HepG2 (cell line): Measurements from ENCODE around the gene C9orf85. TPM values are rescaled to one million over a fixed set of nuclear protein-coding genes. Genes with fewer than 3 reads are reported as not detected.
"Not testable (repeated sequence)": the region's sequence is repeated elsewhere in the genome, so short reads cannot be mapped to it uniquely, and the experiment has no call there.

Experiments used
- ATAC-seq: fragments of 200-7000 bp; cut with Tn5 transposase; 3 replicates; pipeline ENCODE4 v1.9.1; 2020; ENCODE audit warnings: mild to moderate bottlenecking, moderate library complexity
- BruUV-seq: library from RNA; stranded (reverse); fragments of 400-500 nt; replicated peaks from 2 replicates; lab custom pipeline; 2021; lab: Mats Ljungman, UMichigan
- CTCF ChIA-PET: fragments of 300-600 bp; formaldehyde crosslinking; extraction: SDS; loops from one replicate; lab custom pipeline; 2021; ENCODE audit warnings: low total read pairs, inconsistent platforms, low intra/inter-chr PET ratio; lab: Yijun Ruan, JAX
- POLR2A ChIA-PET: fragments of 350-600 bp; sonication (Branson Sonifier 250); formaldehyde crosslinking; loops from one replicate; lab custom pipeline; 2020; ENCODE audit warnings: antibody characterized with exemption, inconsistent platforms; lab: Yijun Ruan, JAX
- DNase-seq: peaks from one replicate; pipeline ENCODE4 v3.0.0-alpha.2; 2015; ENCODE audit warnings: low spot score
- FAIRE-seq: peaks from 3 replicates; lab custom pipeline; 2011; peaks lifted over from hg19 to GRCh38; lab: Jason Lieb, UNC
- H2AFZ ChIP-seq: one replicate; pipeline ENCODE4 v1.6.1; 2011; ENCODE audit warnings: low read length, inconsistent platforms
- H3K27ac ChIP-seq: fragments of 300-600 bp; 3 replicates; pipeline ENCODE4 v1.8.0; 2011; ENCODE audit warnings: mixed run types, mild to moderate bottlenecking, mixed read lengths, low read length, inconsistent platforms; ENCODE audit not compliant: insufficient read depth; ENCODE audit errors: extremely low read length
- H3K27me3 ChIP-seq, 2 experiments: fragments of 200-600 bp in 1 of 2; 2 replicates in 1 of 2; 3 replicates in 1 of 2; pipeline versions ENCODE4 v1.6.0 to v1.8.0; 2011; ENCODE audit warnings: low read length in 2 of 2, mild to moderate bottlenecking in 2 of 2, moderate library complexity in 2 of 2, inconsistent platforms in 1 of 2; ENCODE audit not compliant: insufficient read depth in 2 of 2, control insufficient read depth in 1 of 2
- H3K36me3 ChIP-seq, 2 experiments: fragments of 200-600 bp in 1 of 2; replicated peaks in 1 of 2; 2 replicates in 1 of 2; 3 replicates in 1 of 2; pipeline versions ENCODE4 v1.5.1 to v1.8.0; 2011; ENCODE audit warnings: low read length in 2 of 2, inconsistent platforms in 1 of 2; ENCODE audit not compliant: insufficient read depth in 2 of 2, control insufficient read depth in 1 of 2
- H3K4me1 ChIP-seq: 2 replicates; pipeline ENCODE4 v1.5.1; 2012; ENCODE audit warnings: low read length, inconsistent platforms; ENCODE audit not compliant: insufficient read depth
- H3K4me2 ChIP-seq: 2 replicates; pipeline ENCODE4 v1.6.0; 2011; ENCODE audit warnings: low read depth, low read length, inconsistent platforms
- H3K4me3 ChIP-seq, 3 experiments: fragments of 200-600 bp in 1 of 3; sonication (generic), shearing (Covaris generic) in 1 of 3; replicated peaks in 1 of 3; 2 replicates each; pipeline ENCODE4 v1.5.1; 2011 to 2016; ENCODE audit warnings: low read length in 3 of 3, inconsistent platforms in 2 of 3, low read depth in 2 of 3, mild to moderate bottlenecking in 2 of 3, control low read depth in 1 of 3, mixed read lengths in 1 of 3; ENCODE audit not compliant: insufficient read depth in 1 of 3
- H3K79me2 ChIP-seq: one replicate; pipeline ENCODE4 v1.6.1; 2011; ENCODE audit warnings: low read length, inconsistent platforms; ENCODE audit not compliant: insufficient read depth
- H3K9ac ChIP-seq: 2 replicates; pipeline ENCODE4 v1.6.0; 2011; ENCODE audit warnings: mild to moderate bottlenecking, low read depth, low read length, inconsistent platforms; ENCODE audit not compliant: insufficient read depth
- H3K9me3 ChIP-seq: 2 replicates; pipeline ENCODE4 v1.5.1; 2012; ENCODE audit warnings: mild to moderate bottlenecking, low read length
- H4K20me1 ChIP-seq: 2 replicates; pipeline ENCODE4 v1.6.0; 2011; ENCODE audit warnings: inconsistent platforms, mild to moderate bottlenecking, low read length, moderate library complexity; ENCODE audit not compliant: insufficient read depth
- FOXA3 ChIP-seq: IDR thresholded peaks from 2 replicates; pipeline ENCODE4 v1.6.1; 2016; ENCODE audit warnings: missing genetic modification reagents, missing compliant biosample characterization
- GATAD2A ChIP-seq: IDR thresholded peaks from 2 replicates; pipeline ENCODE4 v1.6.1; 2016
- LCORL ChIP-seq, 2 experiments: fragments of 450-650 bp in 1 of 2; sonication (generic) in 1 of 2; formaldehyde crosslinking in 1 of 2; IDR thresholded peaks; 2 replicates each; pipeline versions ENCODE4 v1.5.0 to v1.6.1; 2017 to 2020; ENCODE audit warnings: antibody characterized with exemption in 1 of 2, missing genetic modification reagents in 1 of 2
- MNT ChIP-seq: fragments of 450-650 bp; IDR thresholded peaks from 2 replicates; pipeline ENCODE4 v1.6.1; 2016
- POGZ ChIP-seq: sonication (generic); formaldehyde crosslinking; IDR thresholded peaks from 2 replicates; pipeline ENCODE4 v1.4.0; 2020; ENCODE audit warnings: mild to moderate bottlenecking, missing genetic modification reagents
- RAD51 ChIP-seq: fragments of 450-650 bp; IDR thresholded peaks from 2 replicates; pipeline ENCODE4 v1.6.1; 2016; ENCODE audit warnings: borderline replicate concordance
- SAP130 ChIP-seq: IDR thresholded peaks from 2 replicates; pipeline ENCODE4 v1.6.1; 2016; ENCODE audit warnings: low read depth
- SOX5 ChIP-seq: IDR thresholded peaks from 2 replicates; pipeline ENCODE4 v1.6.1; 2016; ENCODE audit warnings: borderline replicate concordance
- TBP ChIP-seq: sonication (generic); formaldehyde crosslinking; IDR thresholded peaks from 2 replicates; pipeline ENCODE4 v1.5.0; 2020; ENCODE audit warnings: missing genetic modification reagents
- ZNF275 ChIP-seq: sonication (generic); formaldehyde crosslinking; IDR thresholded peaks from 2 replicates; pipeline ENCODE4 v1.8.0; 2022; ENCODE audit warnings: missing genetic modification reagents, mild to moderate bottlenecking, inconsistent platforms, borderline replicate concordance
- WGBS: methylation state at CpG from one replicate; pipeline ENCODE4 v1.1.6; 2017; ENCODE audit warnings: low lambda C conversion rate; 5-methylcytosine and 5-hydroxymethylcytosine counted together
- in situ Hi-C: cut with HindIII; loops from 2 replicates; pipeline ENCODE4 v1.10.0; 2017; ENCODE audit warnings: low pct_unique_long_range_greater_than_20kb; ENCODE audit not compliant: extremely low pct_ligation_motif_present
- intact Hi-C: fragments of 100-400 bp; cut with micrococcal nuclease; formaldehyde crosslinking; loops from one replicate; pipeline ENCODE4 v1.10.0; 2022; ENCODE audit not compliant: unreplicated experiment
- polyA plus RNA-seq, 8 experiments: library from polyadenylated mRNA; depleted of rRNA in 3 of 8; stranded (reverse) in 7 of 8; unstranded in 1 of 8; fragments of >200 nt; fragmentation: Illumina TruSeq in 4 of 8; extraction: Trizol in 4 of 8; gene quantifications; 2 replicates each; pipeline versions ENCODE4 v1.2.1 to v1.2.3, GENCODE V29; 2011 to 2016; ENCODE audit warnings: low read depth in 4 of 8, missing spikeins in 1 of 8, mixed read lengths in 1 of 8; ENCODE audit not compliant: insufficient read depth in 1 of 8
- total RNA-seq, 5 experiments: library from RNA; depleted of rRNA; stranded (reverse); fragments of >200 nt; fragmentation: Illumina TruSeq; extraction: Trizol; gene quantifications; 2 replicates each; pipeline ENCODE4 v1.2.3, GENCODE V29; 2016; ENCODE audit warnings: low read depth in 1 of 5
- TF ChIP-seq, protein P1 (sequence below): sonication (generic); formaldehyde crosslinking; IDR thresholded peaks from 2 replicates; pipeline ENCODE4 v1.4.0; 2020; ENCODE audit warnings: missing genetic modification reagents

The C9orf85 gene
- total and polyA plus RNA-seq, 2 of the 13 experiments (the other 11 are each of a cell fraction or from before 2014, with no cell fraction given) = 9.9 to 13.9 TPM

DNA sequence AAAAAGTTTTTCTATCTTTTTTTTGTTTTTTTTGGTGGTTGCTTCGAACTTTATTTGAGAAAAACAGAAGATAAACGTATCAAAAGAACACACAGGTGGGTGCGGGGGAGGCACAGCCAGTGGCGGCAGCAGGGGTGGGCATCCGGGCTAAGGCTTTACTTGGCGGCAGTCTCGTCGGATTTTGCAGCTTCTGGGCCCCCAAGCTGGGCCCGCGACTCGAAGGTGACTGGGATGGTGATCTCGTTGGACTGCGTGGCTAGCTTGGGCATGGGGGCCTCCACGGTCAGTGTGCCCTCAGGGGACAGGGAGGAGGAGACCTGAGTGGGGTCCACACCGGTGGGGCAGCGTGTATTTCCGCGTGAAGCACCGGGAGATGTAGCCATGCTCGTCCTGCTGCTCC is 96.3 kb downstream of the C9orf85 start:
- in situ Hi-C loops, intact Hi-C loops, H3K9me3 ChIP-seq, CTCF ChIA-PET, H3K36me3 ChIP-seq, H3K79me2 ChIP-seq, H3K4me2 ChIP-seq, DNase-seq, H3K27me3 ChIP-seq, ATAC-seq, H3K27ac ChIP-seq, POLR2A ChIA-PET, BruUV-seq, H3K9ac ChIP-seq, FAIRE-seq, H3K4me3 ChIP-seq, H4K20me1 ChIP-seq, H2AFZ ChIP-seq: not testable (repeated sequence)
- WGBS = 64% methylated on average over 15 of the region's 20 CpGs
- H3K4me1 ChIP-seq = peaks cover 25% of the 10 kb centered on the region

DNA sequence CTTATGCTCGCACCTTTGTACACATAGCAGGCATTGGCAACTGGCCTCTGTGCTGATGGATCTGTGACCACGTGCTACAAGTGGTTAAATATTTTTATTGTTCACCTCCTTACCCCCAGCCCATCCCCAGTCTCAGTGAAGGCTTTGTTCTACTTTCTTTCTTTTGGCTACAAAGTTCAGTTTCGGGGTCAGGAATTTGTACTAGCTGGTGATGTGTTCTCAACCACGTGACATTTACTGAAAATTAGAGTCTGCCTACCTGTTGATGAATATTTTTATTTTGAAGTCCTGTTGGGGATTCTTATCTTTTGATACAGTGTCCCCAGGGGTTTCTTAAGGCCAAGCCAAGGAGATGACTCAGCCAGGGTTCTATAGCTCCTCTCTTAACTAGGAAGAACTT is 101.2 kb downstream of the C9orf85 start:
- no TSS peak for BruUV-seq
- ChIA-PET POLR2A (no interaction called here), CTCF (no interaction called here)
- H3K4me1 ChIP-seq = peaks cover 36% of the 10 kb centered on the region
- DNase-seq (peak; percentile 75), FAIRE-seq (peak; percentile 26), ATAC-seq (peak; percentile 86)
- H3K27me3 ChIP-seq = no peaks in the 10 kb centered on the region
- no peak overlapping the region for H3K9ac ChIP-seq
- H3K4me3 ChIP-seq = no peak overlapping the region
- 2% methylated on average over 4 of the region's 4 CpGs for WGBS
- peak overlapping the region; percentile 34 for H3K4me2 ChIP-seq
- no peak overlapping the region for H2AFZ ChIP-seq
- no peaks in the 10 kb centered on the region for H3K79me2 ChIP-seq
- in situ Hi-C loops = loop anchor here (5.0 kb wide), 1 partner anchor 200 kb away; no protein-coding TSS in a partner anchor
- no peaks in the 10 kb centered on the region for H3K36me3 ChIP-seq
- H3K27ac ChIP-seq = no peak overlapping the region
- intact Hi-C loops = no loop called here
- no peaks in the 10 kb centered on the region for H3K9me3 ChIP-seq
- H4K20me1 ChIP-seq = no peaks in the 10 kb centered on the region
- TF ChIP-seq, protein P1, sequence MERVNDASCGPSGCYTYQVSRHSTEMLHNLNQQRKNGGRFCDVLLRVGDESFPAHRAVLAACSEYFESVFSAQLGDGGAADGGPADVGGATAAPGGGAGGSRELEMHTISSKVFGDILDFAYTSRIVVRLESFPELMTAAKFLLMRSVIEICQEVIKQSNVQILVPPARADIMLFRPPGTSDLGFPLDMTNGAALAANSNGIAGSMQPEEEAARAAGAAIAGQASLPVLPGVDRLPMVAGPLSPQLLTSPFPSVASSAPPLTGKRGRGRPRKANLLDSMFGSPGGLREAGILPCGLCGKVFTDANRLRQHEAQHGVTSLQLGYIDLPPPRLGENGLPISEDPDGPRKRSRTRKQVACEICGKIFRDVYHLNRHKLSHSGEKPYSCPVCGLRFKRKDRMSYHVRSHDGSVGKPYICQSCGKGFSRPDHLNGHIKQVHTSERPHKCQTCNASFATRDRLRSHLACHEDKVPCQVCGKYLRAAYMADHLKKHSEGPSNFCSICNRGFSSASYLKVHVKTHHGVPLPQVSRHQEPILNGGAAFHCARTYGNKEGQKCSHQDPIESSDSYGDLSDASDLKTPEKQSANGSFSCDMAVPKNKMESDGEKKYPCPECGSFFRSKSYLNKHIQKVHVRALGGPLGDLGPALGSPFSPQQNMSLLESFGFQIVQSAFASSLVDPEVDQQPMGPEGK = 0 out of 2 replicates have a peak, but pooled peaks have one; percentile 34
- TF ChIP-seq ZNF275 (CRISPR knock-in tag) = no peak
- TF ChIP-seq GATAD2A (CRISPR knock-in tag) = 0 out of 2 replicates have a peak, but pooled peaks have one; percentile 16
- no peak for TF ChIP-seq TBP (CRISPR knock-in tag)
- TF ChIP-seq RAD51 = peak; percentile 64; the same call in 1 of the 2 replicates
- peak; percentile 48; the same call in 1 of the 2 replicates for TF ChIP-seq LCORL (IDR thresholded peaks at IDR 0.05)
- TF ChIP-seq LCORL (CRISPR knock-in tag; IDR thresholded peaks at IDR 0.05) = no peak
- peak; percentile 21; the same call in 1 of the 2 replicates for TF ChIP-seq POGZ (CRISPR knock-in tag)
- peak; percentile 86 for TF ChIP-seq SOX5 (CRISPR knock-in tag)
- peak; percentile 25; the same call in 1 of the 2 replicates for TF ChIP-seq FOXA3 (CRISPR knock-in tag)
- TF ChIP-seq MNT = 0 out of 2 replicates have a peak, but pooled peaks have one; percentile 31
- TF ChIP-seq SAP130 (CRISPR knock-in tag) = 0 out of 2 replicates have a peak, but pooled peaks have one; percentile 31
